NCI-H510A treated with DMSO at 0.1 percent for 48 hours (cell line): ENCODE data around the gene AP5S1.
"Not testable (repeated sequence)": the region's sequence is repeated elsewhere in the genome, so short reads cannot be mapped to it uniquely, and the experiment has no call there.

ENCODE experiments used
- DNase-seq: peaks from one replicate; lab custom pipeline; 2025; lab: John Stamatoyannopoulos, UW

AP5S1 gene

GRCh38 chr20:3812259-3812681 is 8.1 kb upstream of the AP5S1 start:
- no peak for DNase-seq

GRCh38 chr20:3812975-3813847 is 7.1 kb upstream of the AP5S1 start:
- DNase-seq = no peak

GRCh38 chr20:3813848-3814581 is 6.3 kb upstream of the AP5S1 start:
- DNase-seq = no peak

- no peak for DNase-seq
Observed at GRCh38 chr20:3814928-3815495, 5.3 kb upstream of the AP5S1 start.

- DNase-seq = no peak
Observed at GRCh38 chr20:3815703-3816315, 4.5 kb upstream of the AP5S1 start.

- peak; percentile 88 for DNase-seq
Observed at GRCh38 chr20:3818155-3819151, 1.9 kb upstream of the AP5S1 start.

GRCh38 chr20:3819411-3820047 is 818 bp upstream of the AP5S1 start:
- DNase-seq = no peak

- no peak for DNase-seq
Observed at GRCh38 chr20:3820901-3821727, 767 bp downstream of the AP5S1 start.

- DNase-seq = no peak
Observed at GRCh38 chr20:3821996-3822395, 1.6 kb downstream of the AP5S1 start.

GRCh38 chr20:3823881-3824280 is 3.5 kb downstream of the AP5S1 start:
- no peak for DNase-seq

GRCh38 chr20:3825526-3825925 is 5.2 kb downstream of the AP5S1 start:
- no peak for DNase-seq

GRCh38 chr20:3826420-3826819 is 6.1 kb downstream of the AP5S1 start:
- no peak for DNase-seq

- no peak for DNase-seq
Observed at GRCh38 chr20:3828798-3829197, 8.5 kb downstream of the AP5S1 start.

- DNase-seq = not testable (repeated sequence)
Observed at GRCh38 chr20:3829891-3830290, 9.5 kb downstream of the AP5S1 start.

GRCh38 chr20:3836132-3836531 is 15.8 kb downstream of the AP5S1 start:
- no peak for DNase-seq

- no peak for DNase-seq
Observed at GRCh38 chr20:3839328-3839727, 19.0 kb downstream of the AP5S1 start.

- not testable (repeated sequence) for DNase-seq
Observed at GRCh38 chr20:3840201-3840600, 19.9 kb downstream of the AP5S1 start.

- no peak for DNase-seq
Observed at GRCh38 chr20:3842348-3842930, 22.1 kb downstream of the AP5S1 start.

GRCh38 chr20:3843490-3843889 is 23.1 kb downstream of the AP5S1 start:
- no peak for DNase-seq
